ENCODE data around the gene PVR.

DNA sequence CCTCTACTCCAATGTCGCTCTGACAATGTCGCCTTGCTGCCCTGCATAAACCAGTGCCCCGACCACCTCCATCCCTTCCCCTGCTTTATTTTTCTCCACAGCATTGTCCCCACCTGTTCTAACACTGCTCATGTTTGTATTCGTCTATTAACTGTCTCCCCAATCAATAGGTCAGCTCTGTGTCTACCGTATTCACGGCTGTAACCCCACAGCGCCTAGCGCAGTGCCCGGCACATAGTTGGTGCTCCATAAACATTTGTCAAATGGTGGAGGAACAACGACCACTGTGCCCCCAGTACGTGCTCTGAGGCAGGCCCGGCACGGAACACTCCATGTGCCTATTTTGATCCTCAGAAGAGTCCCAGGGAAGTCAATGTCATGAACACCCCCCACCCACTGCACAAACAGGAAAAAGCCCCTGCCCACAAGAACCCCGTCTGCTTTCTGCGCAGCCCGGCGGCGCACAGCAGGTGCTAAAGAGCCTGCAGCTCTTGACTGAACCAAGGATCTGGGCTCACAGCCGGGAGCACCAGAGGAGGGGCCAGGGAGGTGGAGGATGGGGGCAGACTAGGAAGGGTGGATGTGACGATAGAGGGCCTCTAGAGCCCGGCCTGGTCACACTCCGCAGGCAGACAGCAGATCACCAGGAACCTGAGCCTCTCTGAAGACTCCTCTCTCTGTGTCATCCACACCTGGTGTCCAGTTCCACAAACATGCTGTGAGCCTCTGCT lies 53.4 kb downstream of the PVR start:
- TF ChIP-seq RAD21 (conservative IDR thresholded peaks at IDR 0.05) = no peak
- TF ChIP-seq, protein P1, sequence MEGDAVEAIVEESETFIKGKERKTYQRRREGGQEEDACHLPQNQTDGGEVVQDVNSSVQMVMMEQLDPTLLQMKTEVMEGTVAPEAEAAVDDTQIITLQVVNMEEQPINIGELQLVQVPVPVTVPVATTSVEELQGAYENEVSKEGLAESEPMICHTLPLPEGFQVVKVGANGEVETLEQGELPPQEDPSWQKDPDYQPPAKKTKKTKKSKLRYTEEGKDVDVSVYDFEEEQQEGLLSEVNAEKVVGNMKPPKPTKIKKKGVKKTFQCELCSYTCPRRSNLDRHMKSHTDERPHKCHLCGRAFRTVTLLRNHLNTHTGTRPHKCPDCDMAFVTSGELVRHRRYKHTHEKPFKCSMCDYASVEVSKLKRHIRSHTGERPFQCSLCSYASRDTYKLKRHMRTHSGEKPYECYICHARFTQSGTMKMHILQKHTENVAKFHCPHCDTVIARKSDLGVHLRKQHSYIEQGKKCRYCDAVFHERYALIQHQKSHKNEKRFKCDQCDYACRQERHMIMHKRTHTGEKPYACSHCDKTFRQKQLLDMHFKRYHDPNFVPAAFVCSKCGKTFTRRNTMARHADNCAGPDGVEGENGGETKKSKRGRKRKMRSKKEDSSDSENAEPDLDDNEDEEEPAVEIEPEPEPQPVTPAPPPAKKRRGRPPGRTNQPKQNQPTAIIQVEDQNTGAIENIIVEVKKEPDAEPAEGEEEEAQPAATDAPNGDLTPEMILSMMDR (IDR thresholded peaks at IDR 0.05; ENCODE audit: poor library complexity, severe bottlenecking) = no peak
- no peak for TF ChIP-seq EZH2 (IDR thresholded peaks at IDR 0.05; ENCODE audit: borderline replicate concordance, insufficient read depth, low read length, poor library complexity, severe bottlenecking)
- TF ChIP-seq TAF1 (IDR thresholded peaks at IDR 0.05; ENCODE audit: low read depth) = no peak

All from neural cell (in vitro differentiated cells).